EL (cell line): ENCODE measurements around the gene CARD10.
"Not testable (repeated sequence)": the region's sequence is repeated elsewhere in the genome, so short reads cannot be mapped to it uniquely, and the experiment has no call there.

ENCODE experiments used
- DNase-seq: peaks from one replicate; pipeline ENCODE4 v3.0.0-alpha.2; 2016

The CARD10 gene

GRCh38 chr22:37552524-37553163 lies 33.4 kb upstream of the CARD10 start:
- DNase-seq: peak; percentile 66

- DNase-seq: no peak
Measured at GRCh38 chr22:37551981-37552380, 32.8 kb upstream of the CARD10 start.

GRCh38 chr22:37550921-37551320 lies 31.7 kb upstream of the CARD10 start:
- not testable (repeated sequence) for DNase-seq

GRCh38 chr22:37549704-37550059 lies 30.5 kb upstream of the CARD10 start:
- peak; percentile 69 for DNase-seq

- DNase-seq: no peak
Measured at GRCh38 chr22:37547251-37547741, 28.1 kb upstream of the CARD10 start.

- DNase-seq: peak; percentile 80
Measured at GRCh38 chr22:37546437-37547250, 27.4 kb upstream of the CARD10 start.

GRCh38 chr22:37545703-37546436 lies 26.7 kb upstream of the CARD10 start:
- peak; percentile 99 for DNase-seq

GRCh38 chr22:37544955-37545702 lies 25.9 kb upstream of the CARD10 start:
- DNase-seq: peak; percentile 80

GRCh38 chr22:37542959-37543358 lies 23.7 kb upstream of the CARD10 start:
- no peak for DNase-seq

- DNase-seq: not testable (repeated sequence)
Measured at GRCh38 chr22:37542416-37542815, 23.2 kb upstream of the CARD10 start.

- DNase-seq: not testable (repeated sequence)
Measured at GRCh38 chr22:37539790-37540189, 20.6 kb upstream of the CARD10 start.

- peak; percentile 93 for DNase-seq
Measured at GRCh38 chr22:37538590-37539357, 19.6 kb upstream of the CARD10 start.

- DNase-seq: no peak
Measured at GRCh38 chr22:37535159-37535558, 15.9 kb upstream of the CARD10 start.

- DNase-seq: no peak
Measured at GRCh38 chr22:37534445-37534844, 15.2 kb upstream of the CARD10 start.

GRCh38 chr22:37533995-37534394 lies 14.8 kb upstream of the CARD10 start:
- peak; percentile 73 for DNase-seq

GRCh38 chr22:37529652-37530345 lies 10.6 kb upstream of the CARD10 start:
- no peak for DNase-seq

- DNase-seq: not testable (repeated sequence)
Measured at GRCh38 chr22:37527952-37528351, 8.7 kb upstream of the CARD10 start.

GRCh38 chr22:37527081-37527752 lies 8.0 kb upstream of the CARD10 start:
- not testable (repeated sequence) for DNase-seq

GRCh38 chr22:37526376-37526775 lies 7.2 kb upstream of the CARD10 start:
- DNase-seq: peak; percentile 63

- no peak for DNase-seq
Measured at GRCh38 chr22:37525746-37526350, 6.6 kb upstream of the CARD10 start.
